Peyer's patch (tissue), 4 donors: ENCODE data around the gene PCED1B.

Experiments
- CTCF ChIP-seq, 6 experiments: fragments of 450-650 bp in 4 of 6; fragments of 200-600 bp in 2 of 6; sonication (generic) in 1 of 6; IDR thresholded peaks; one replicate each; pipeline ENCODE4 v1.5.1; 2017 to 2019; ENCODE audit warnings: antibody characterized with exemption in 6 of 6, mild to moderate bottlenecking in 3 of 6, moderate library complexity in 1 of 6
- POLR2A ChIP-seq, 2 donors: fragments of 450-650 bp; IDR thresholded peaks; one replicate each; pipeline ENCODE4 v1.5.1; 2017; ENCODE audit warnings: antibody characterized with exemption in 2 of 2, mild to moderate bottlenecking in 2 of 2, moderate library complexity in 2 of 2

GRCh38 chr12:47276621-47277309, 197.3 kb downstream of the PCED1B start:
- TF ChIP-seq CTCF (IDR thresholded peaks at IDR 0.05) (no peak), POLR2A (IDR thresholded peaks at IDR 0.05) (no peak)
